PC-9 (cell line): Measurements from ENCODE around the gene TGFB1I1.

ENCODE experiments used
- EZH2 ChIP-seq: fragments of 200-600 bp; sonication (generic); IDR thresholded peaks from 2 replicates; pipeline ENCODE4 v1.8.0; 2017; ENCODE audit warnings: antibody characterized with exemption, low read depth
- TF ChIP-seq, protein P1 (sequence below): fragments of 200-600 bp; sonication (generic); conservative IDR thresholded peaks from 2 replicates; pipeline ENCODE4 v1.6.1; 2017; ENCODE audit warnings: mixed run types, antibody characterized with exemption, mild to moderate bottlenecking, moderate library complexity

DNA sequence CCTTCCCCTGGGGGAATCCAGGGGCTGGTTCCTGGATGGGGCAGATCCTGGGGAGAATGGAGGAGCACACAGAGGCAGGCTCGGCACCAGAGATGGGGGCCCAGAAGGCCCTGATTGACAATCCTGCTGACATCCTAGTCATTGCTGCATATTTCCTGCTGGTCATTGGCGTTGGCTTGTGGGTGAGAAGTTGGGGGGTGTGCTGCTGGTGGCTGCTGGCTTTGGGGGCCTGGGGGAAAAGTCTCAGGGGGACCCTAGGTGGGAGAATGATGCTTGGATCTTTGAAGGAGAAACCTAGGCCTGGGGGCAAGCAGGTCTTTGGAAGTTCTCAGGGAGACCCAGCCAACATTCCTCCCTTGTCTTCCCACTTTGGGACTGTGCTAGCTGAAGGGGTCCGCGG, 11.1 kb downstream of the TGFB1I1 start, which contains the start of gene SLC5A2:
- TF ChIP-seq, protein P1, sequence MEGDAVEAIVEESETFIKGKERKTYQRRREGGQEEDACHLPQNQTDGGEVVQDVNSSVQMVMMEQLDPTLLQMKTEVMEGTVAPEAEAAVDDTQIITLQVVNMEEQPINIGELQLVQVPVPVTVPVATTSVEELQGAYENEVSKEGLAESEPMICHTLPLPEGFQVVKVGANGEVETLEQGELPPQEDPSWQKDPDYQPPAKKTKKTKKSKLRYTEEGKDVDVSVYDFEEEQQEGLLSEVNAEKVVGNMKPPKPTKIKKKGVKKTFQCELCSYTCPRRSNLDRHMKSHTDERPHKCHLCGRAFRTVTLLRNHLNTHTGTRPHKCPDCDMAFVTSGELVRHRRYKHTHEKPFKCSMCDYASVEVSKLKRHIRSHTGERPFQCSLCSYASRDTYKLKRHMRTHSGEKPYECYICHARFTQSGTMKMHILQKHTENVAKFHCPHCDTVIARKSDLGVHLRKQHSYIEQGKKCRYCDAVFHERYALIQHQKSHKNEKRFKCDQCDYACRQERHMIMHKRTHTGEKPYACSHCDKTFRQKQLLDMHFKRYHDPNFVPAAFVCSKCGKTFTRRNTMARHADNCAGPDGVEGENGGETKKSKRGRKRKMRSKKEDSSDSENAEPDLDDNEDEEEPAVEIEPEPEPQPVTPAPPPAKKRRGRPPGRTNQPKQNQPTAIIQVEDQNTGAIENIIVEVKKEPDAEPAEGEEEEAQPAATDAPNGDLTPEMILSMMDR: no peak
- no peak for TF ChIP-seq EZH2
